ENCODE results near the gene ZNF532. TPM values are rescaled to one million over a fixed set of nuclear protein-coding genes. Genes with fewer than 3 reads are reported as not detected.
A peak's percentile ranks its signal among the peaks of the same experiment; 100 is the strongest.

The ZNF532 gene
- polyA plus RNA-seq, 2 donors: 9.9 to 10.6 TPM

- H3K4me3 ChIP-seq (ENCODE audit: low read depth in 1 of 2, low read length in 2 of 2): no peak overlapping the region
- no peaks in the 10 kb centered on the region for H3K4me1 ChIP-seq (ENCODE audit: control insufficient read depth in 2 of 2, insufficient read depth in 2 of 2, low read length in 1 of 2)
- 45 to 55% methylated on average over 2 of the region's 2 CpGs for WGBS, 2 donors
- H3K27ac ChIP-seq (ENCODE audit: low read depth in 2 of 2, low read length in 1 of 2): no peak overlapping the region
- H3K9me3 ChIP-seq (ENCODE audit: control insufficient read depth in 2 of 2, insufficient read depth in 1 of 2, low read depth in 1 of 2, low read length in 1 of 2): no peaks in the 10 kb centered on the region
- no peaks in the 10 kb centered on the region for H3K27me3 ChIP-seq (ENCODE audit: control insufficient read depth in 1 of 2, insufficient read depth in 2 of 2, low read length in 2 of 2)
- H3K36me3 ChIP-seq (ENCODE audit: control insufficient read depth in 2 of 2, insufficient read depth in 2 of 2, low read length in 1 of 2): peaks cover 0 to 2% of the 10 kb centered on the region in 2 donors
These were observed 123.9 kb downstream of the ZNF532 start for GRCh38 chr18:58988600-58988999.

- no peaks in the 10 kb centered on the region for H3K4me1 ChIP-seq (ENCODE audit: control insufficient read depth in 2 of 2, insufficient read depth in 2 of 2, low read length in 1 of 2)
- no peak overlapping the region for H3K27ac ChIP-seq (ENCODE audit: low read depth in 2 of 2, low read length in 1 of 2)
- H3K27me3 ChIP-seq (ENCODE audit: control insufficient read depth in 1 of 2, insufficient read depth in 2 of 2, low read length in 2 of 2): no peaks in the 10 kb centered on the region
- H3K36me3 ChIP-seq (ENCODE audit: control insufficient read depth in 2 of 2, insufficient read depth in 2 of 2, low read length in 1 of 2): no peaks in the 10 kb centered on the region
- no peak overlapping the region for H3K4me3 ChIP-seq (ENCODE audit: low read depth in 1 of 2, low read length in 2 of 2)
- no peaks in the 10 kb centered on the region for H3K9me3 ChIP-seq (ENCODE audit: control insufficient read depth in 2 of 2, insufficient read depth in 1 of 2, low read depth in 1 of 2, low read length in 1 of 2)
- 88 to 90% methylated on average over 2 of the region's 2 CpGs for WGBS, 2 donors
These were observed 124.6 kb downstream of the ZNF532 start for GRCh38 chr18:58989184-58989759.

- Histone ChIP-seq H3K36me3 (ENCODE audit: control insufficient read depth in 2 of 2, insufficient read depth in 2 of 2, low read length in 1 of 2) (no peaks in the 10 kb centered on the region), H3K9me3 (ENCODE audit: control insufficient read depth in 2 of 2, insufficient read depth in 1 of 2, low read depth in 1 of 2, low read length in 1 of 2) (no peaks in the 10 kb centered on the region), H3K27me3 (ENCODE audit: control insufficient read depth in 1 of 2, insufficient read depth in 2 of 2, low read length in 2 of 2) (no peaks in the 10 kb centered on the region), H3K4me3 (ENCODE audit: low read depth in 1 of 2, low read length in 2 of 2) (no peak overlapping the region), H3K4me1 (ENCODE audit: control insufficient read depth in 2 of 2, insufficient read depth in 2 of 2, low read length in 1 of 2) (no peaks in the 10 kb centered on the region), H3K27ac (ENCODE audit: low read depth in 2 of 2, low read length in 1 of 2) (no peak overlapping the region)
- WGBS, 2 donors: 80 to 83% methylated on average over 6 of the region's 6 CpGs
These were observed 126.0 kb downstream of the ZNF532 start for GRCh38 chr18:58990720-58991119.

GRCh38 chr18:58991167-58991798 lies 126.6 kb downstream of the ZNF532 start:
- Histone ChIP-seq H3K36me3 (ENCODE audit: control insufficient read depth in 2 of 2, insufficient read depth in 2 of 2, low read length in 1 of 2) (no peaks in the 10 kb centered on the region), H3K4me1 (ENCODE audit: control insufficient read depth in 2 of 2, insufficient read depth in 2 of 2, low read length in 1 of 2) (no peaks in the 10 kb centered on the region), H3K27ac (ENCODE audit: low read depth in 2 of 2, low read length in 1 of 2) (no peak overlapping the region), H3K4me3 (ENCODE audit: low read depth in 1 of 2, low read length in 2 of 2) (no peak overlapping the region), H3K27me3 (ENCODE audit: control insufficient read depth in 1 of 2, insufficient read depth in 2 of 2, low read length in 2 of 2) (no peaks in the 10 kb centered on the region), H3K9me3 (ENCODE audit: control insufficient read depth in 2 of 2, insufficient read depth in 1 of 2, low read depth in 1 of 2, low read length in 1 of 2) (no peaks in the 10 kb centered on the region)
- WGBS, 2 donors: 54 to 62% methylated on average over 7 of the region's 7 CpGs

DNA sequence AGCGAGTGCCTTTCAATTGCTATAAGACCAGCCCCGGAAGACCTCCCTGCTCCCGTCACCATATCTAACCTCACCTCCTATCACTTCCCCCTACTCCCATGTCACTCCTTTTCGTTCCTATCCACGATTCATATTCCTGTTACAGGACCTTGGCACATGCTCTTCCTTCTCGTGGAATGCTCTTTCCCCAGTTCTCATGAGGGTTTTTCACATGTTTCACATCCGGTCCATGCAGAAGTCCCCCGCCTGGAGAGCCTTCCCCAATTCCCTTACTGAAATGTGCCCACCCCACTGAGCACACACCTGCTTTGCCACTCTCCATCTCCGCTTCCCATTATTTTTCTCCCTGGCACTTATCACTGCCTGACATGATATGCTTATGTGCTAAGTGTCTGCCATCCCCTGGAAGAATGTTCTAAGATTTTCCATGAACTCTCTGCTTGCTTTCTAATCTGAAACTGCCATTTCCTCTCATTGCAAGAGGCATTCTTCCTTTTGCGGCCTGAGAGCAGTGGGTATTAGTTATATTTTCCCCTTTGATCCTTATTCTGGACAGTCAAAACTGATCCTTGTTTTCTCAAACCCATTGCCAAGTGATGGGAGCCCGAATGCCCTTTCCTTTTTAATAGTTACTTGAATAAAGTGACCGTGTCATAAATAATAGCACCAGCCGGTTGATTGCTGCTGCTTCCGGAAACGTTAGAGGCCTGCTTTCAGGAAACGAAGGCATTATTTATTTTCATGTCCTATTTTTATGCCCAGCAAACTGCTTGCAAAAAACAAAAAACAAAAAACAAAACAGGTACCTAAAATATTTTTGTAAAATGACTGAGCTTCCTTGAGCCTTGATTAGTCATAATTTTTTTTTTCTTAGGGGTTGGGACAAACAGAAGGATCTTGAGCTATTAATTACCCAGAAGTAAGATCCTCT lies 127.9 kb downstream of the ZNF532 start:
- Histone ChIP-seq H3K27ac (ENCODE audit: low read depth in 2 of 2, low read length in 1 of 2) (peak overlapping the region in 1 of 2 donors; percentile 49), H3K4me1 (ENCODE audit: control insufficient read depth in 2 of 2, insufficient read depth in 2 of 2, low read length in 1 of 2) (no peaks in the 10 kb centered on the region), H3K4me3 (ENCODE audit: low read depth in 1 of 2, low read length in 2 of 2) (no peak overlapping the region), H3K9me3 (ENCODE audit: control insufficient read depth in 2 of 2, insufficient read depth in 1 of 2, low read depth in 1 of 2, low read length in 1 of 2) (no peaks in the 10 kb centered on the region), H3K36me3 (ENCODE audit: control insufficient read depth in 2 of 2, insufficient read depth in 2 of 2, low read length in 1 of 2) (no peaks in the 10 kb centered on the region), H3K27me3 (ENCODE audit: control insufficient read depth in 1 of 2, insufficient read depth in 2 of 2, low read length in 2 of 2) (no peaks in the 10 kb centered on the region)
- WGBS, 2 donors: 67 to 70% methylated on average over 15 to 16 of the region's 16 CpGs

DNA sequence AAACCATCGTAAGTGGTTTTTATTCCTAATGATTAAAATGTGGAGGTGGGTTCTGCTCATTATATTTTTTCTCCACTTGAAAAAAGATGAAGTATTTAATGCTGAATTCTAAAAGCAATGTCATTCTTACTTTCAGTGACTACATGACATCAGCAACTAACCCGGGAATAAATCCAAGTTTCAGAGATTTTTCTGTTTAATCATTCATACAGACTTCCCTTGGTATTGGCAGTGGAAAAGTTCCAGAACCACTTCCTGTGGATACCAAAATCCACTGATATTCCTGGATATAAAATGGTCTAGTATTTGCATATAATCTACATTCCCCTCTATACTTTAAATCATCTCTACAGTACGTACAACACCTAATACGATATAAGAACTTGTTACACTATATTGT lies 128.6 kb downstream of the ZNF532 start:
- no peak overlapping the region for H3K27ac ChIP-seq (ENCODE audit: low read depth in 2 of 2, low read length in 1 of 2)
- H3K36me3 ChIP-seq (ENCODE audit: control insufficient read depth in 2 of 2, insufficient read depth in 2 of 2, low read length in 1 of 2): no peaks in the 10 kb centered on the region
- no peaks in the 10 kb centered on the region for H3K27me3 ChIP-seq (ENCODE audit: control insufficient read depth in 1 of 2, insufficient read depth in 2 of 2, low read length in 2 of 2)
- 43 to 51% methylated on average over 4 of the region's 4 CpGs for WGBS, 2 donors
- H3K4me3 ChIP-seq (ENCODE audit: low read depth in 1 of 2, low read length in 2 of 2): no peak overlapping the region
- no peaks in the 10 kb centered on the region for H3K4me1 ChIP-seq (ENCODE audit: control insufficient read depth in 2 of 2, insufficient read depth in 2 of 2, low read length in 1 of 2)
- H3K9me3 ChIP-seq (ENCODE audit: control insufficient read depth in 2 of 2, insufficient read depth in 1 of 2, low read depth in 1 of 2, low read length in 1 of 2): no peaks in the 10 kb centered on the region

DNA sequence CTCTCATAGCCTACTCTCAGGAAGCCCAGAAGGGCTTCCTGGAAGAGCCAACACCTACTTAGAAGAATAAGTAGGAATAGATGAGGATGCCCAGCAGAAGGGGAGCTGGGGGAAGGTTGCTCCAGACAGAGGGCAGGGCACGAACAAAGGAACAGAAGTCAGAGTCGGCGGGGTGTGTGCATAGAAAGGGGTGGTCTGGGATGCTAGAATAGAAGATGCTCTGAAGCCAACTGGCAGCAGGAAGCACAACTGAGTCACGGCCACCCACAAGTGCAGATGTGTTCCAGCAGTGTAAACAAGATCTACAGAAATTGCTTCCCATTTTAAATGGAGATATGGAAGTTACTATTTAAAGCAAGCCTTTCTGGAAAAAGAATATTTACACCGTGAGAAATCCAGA lies 131.0 kb downstream of the ZNF532 start:
- H3K9me3 ChIP-seq (ENCODE audit: control insufficient read depth in 2 of 2, insufficient read depth in 1 of 2, low read depth in 1 of 2, low read length in 1 of 2): no peaks in the 10 kb centered on the region
- WGBS, 2 donors: 71 to 78% methylated on average over 5 of the region's 5 CpGs
- H3K4me3 ChIP-seq (ENCODE audit: low read depth in 1 of 2, low read length in 2 of 2): no peak overlapping the region
- H3K27ac ChIP-seq (ENCODE audit: low read depth in 2 of 2, low read length in 1 of 2): peak overlapping the region in 1 of 2 donors; percentile 9
- no peaks in the 10 kb centered on the region for H3K36me3 ChIP-seq (ENCODE audit: control insufficient read depth in 2 of 2, insufficient read depth in 2 of 2, low read length in 1 of 2)
- H3K4me1 ChIP-seq (ENCODE audit: control insufficient read depth in 2 of 2, insufficient read depth in 2 of 2, low read length in 1 of 2): no peaks in the 10 kb centered on the region
- no peaks in the 10 kb centered on the region for H3K27me3 ChIP-seq (ENCODE audit: control insufficient read depth in 1 of 2, insufficient read depth in 2 of 2, low read length in 2 of 2)

GRCh38 chr18:58996131-58996641 lies 131.5 kb downstream of the ZNF532 start:
- Histone ChIP-seq H3K4me1 (ENCODE audit: control insufficient read depth in 2 of 2, insufficient read depth in 2 of 2, low read length in 1 of 2) (no peaks in the 10 kb centered on the region), H3K9me3 (ENCODE audit: control insufficient read depth in 2 of 2, insufficient read depth in 1 of 2, low read depth in 1 of 2, low read length in 1 of 2) (no peaks in the 10 kb centered on the region), H3K27ac (ENCODE audit: low read depth in 2 of 2, low read length in 1 of 2) (peak overlapping the region in 1 of 2 donors; percentile 9), H3K27me3 (ENCODE audit: control insufficient read depth in 1 of 2, insufficient read depth in 2 of 2, low read length in 2 of 2) (no peaks in the 10 kb centered on the region), H3K36me3 (ENCODE audit: control insufficient read depth in 2 of 2, insufficient read depth in 2 of 2, low read length in 1 of 2) (no peaks in the 10 kb centered on the region), H3K4me3 (ENCODE audit: low read depth in 1 of 2, low read length in 2 of 2) (no peak overlapping the region)
- 73 to 74% methylated on average over 12 of the region's 12 CpGs for WGBS, 2 donors

GRCh38 chr18:58996696-58997095 lies 132.0 kb downstream of the ZNF532 start:
- H3K4me3 ChIP-seq (ENCODE audit: low read depth in 1 of 2, low read length in 2 of 2): no peak overlapping the region
- no peak overlapping the region for H3K27ac ChIP-seq (ENCODE audit: low read depth in 2 of 2, low read length in 1 of 2)
- no peaks in the 10 kb centered on the region for H3K27me3 ChIP-seq (ENCODE audit: control insufficient read depth in 1 of 2, insufficient read depth in 2 of 2, low read length in 2 of 2)
- H3K36me3 ChIP-seq (ENCODE audit: control insufficient read depth in 2 of 2, insufficient read depth in 2 of 2, low read length in 1 of 2): no peaks in the 10 kb centered on the region
- no peaks in the 10 kb centered on the region for H3K4me1 ChIP-seq (ENCODE audit: control insufficient read depth in 2 of 2, insufficient read depth in 2 of 2, low read length in 1 of 2)
- no peaks in the 10 kb centered on the region for H3K9me3 ChIP-seq (ENCODE audit: control insufficient read depth in 2 of 2, insufficient read depth in 1 of 2, low read depth in 1 of 2, low read length in 1 of 2)
- WGBS, 2 donors: 82 to 86% methylated on average over 7 of the region's 7 CpGs

Measured in esophagus (tissue), 2 donors.